Endothelial cell (in vitro differentiated cells): ENCODE measurements around the gene SCLT1. TPM values are rescaled to one million over a fixed set of nuclear protein-coding genes. Genes with fewer than 3 reads are reported as not detected.

Experiments
- DNase-seq: peaks from one replicate; pipeline ENCODE4 v3.0.0; 2021; ENCODE audit warnings: low spot score
- H3K27ac Mint-ChIP-seq: one replicate; pipeline ENCODE4 v1.8.0; 2021; ENCODE audit warnings: mixed read lengths, inconsistent platforms; ENCODE audit not compliant: unreplicated experiment
- H3K27me3 Mint-ChIP-seq: one replicate; pipeline ENCODE4 v1.8.0; 2021; ENCODE audit warnings: mild to moderate bottlenecking, moderate library complexity, mixed read lengths, inconsistent platforms; ENCODE audit not compliant: unreplicated experiment
- H3K36me3 Mint-ChIP-seq: one replicate; pipeline ENCODE4 v1.8.0; 2021; ENCODE audit warnings: mild to moderate bottlenecking, low read depth, mixed read lengths, inconsistent platforms; ENCODE audit not compliant: unreplicated experiment
- H3K4me1 Mint-ChIP-seq: one replicate; pipeline ENCODE4 v1.8.0; 2021; ENCODE audit warnings: mild to moderate bottlenecking, mixed read lengths, inconsistent platforms; ENCODE audit not compliant: unreplicated experiment
- H3K4me3 Mint-ChIP-seq: one replicate; pipeline ENCODE4 v1.8.0; 2021; ENCODE audit warnings: mild to moderate bottlenecking, mixed read lengths, inconsistent platforms; ENCODE audit not compliant: unreplicated experiment
- H3K9me3 Mint-ChIP-seq: one replicate; pipeline ENCODE4 v1.8.0; 2021; ENCODE audit warnings: mixed read lengths, inconsistent platforms; ENCODE audit not compliant: unreplicated experiment
- CTCF ChIP-seq: fragments of 200-600 bp; sonication (generic); IDR thresholded peaks from one replicate; pipeline ENCODE4 v1.5.0; 2021; ENCODE audit warnings: antibody characterized with exemption; ENCODE audit not compliant: unreplicated experiment
- total RNA-seq: library from RNA; stranded (reverse); fragmentation: NEBNext Ultra II Directional; extraction: Animal tissue kit (Norgen Biotek cat#: 25700); gene quantifications from one replicate; pipeline ENCODE4 v1.2.1, GENCODE V29; 2021; ENCODE audit not compliant: unreplicated experiment

SCLT1 gene
- total RNA-seq, 1 donor from 2014 or later, result 22.2 TPM

GRCh38 chr4:128848461-128848860, 244.9 kb downstream of the SCLT1 start:
- no peak for DNase-seq
- Mint-ChIP-seq H3K4me1 (peaks cover 18% of the 10 kb centered on the region), H3K4me3 (no peak overlapping the region), H3K36me3 (peaks cover 53% of the 10 kb centered on the region), H3K27me3 (peaks cover 5% of the 10 kb centered on the region), H3K27ac (no peak overlapping the region), H3K9me3 (no peaks in the 10 kb centered on the region)
- TF ChIP-seq CTCF, result no peak

GRCh38 chr4:128847082-128847724, 246.1 kb downstream of the SCLT1 start:
- Mint-ChIP-seq H3K27me3 (peaks cover 5% of the 10 kb centered on the region), H3K36me3 (peaks cover 60% of the 10 kb centered on the region), H3K27ac (no peak overlapping the region), H3K9me3 (no peaks in the 10 kb centered on the region), H3K4me3 (peak overlapping the region; percentile 27), H3K4me1 (peaks cover 17% of the 10 kb centered on the region)
- DNase-seq, result no peak
- TF ChIP-seq CTCF, result no peak

DNA sequence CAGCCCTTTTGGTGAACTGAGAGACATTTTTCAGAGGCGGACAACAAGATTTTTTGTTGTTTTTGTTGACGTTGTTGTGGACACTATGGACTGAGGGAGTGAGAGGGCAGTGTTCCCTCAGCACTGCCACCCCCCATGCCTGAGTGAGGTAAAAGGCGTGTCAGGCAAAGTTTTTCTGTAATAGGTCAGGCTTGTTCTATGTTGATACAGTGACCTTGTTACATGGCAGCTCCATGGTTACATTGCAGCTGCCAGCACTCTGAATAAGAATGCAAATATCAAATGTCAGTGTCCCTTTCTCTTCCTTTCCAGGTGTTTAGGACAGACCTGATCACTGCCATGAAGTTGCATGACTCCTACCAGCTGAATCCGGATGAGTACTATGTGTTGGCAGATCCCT, 247.3 kb downstream of the SCLT1 start:
- Mint-ChIP-seq H3K4me3 (no peak overlapping the region), H3K4me1 (peaks cover 24% of the 10 kb centered on the region)

GRCh38 chr4:128844931-128845330, 248.4 kb downstream of the SCLT1 start:
- no peak overlapping the region for H3K27ac Mint-ChIP-seq
- peaks cover 53% of the 10 kb centered on the region for H3K36me3 Mint-ChIP-seq
- TF ChIP-seq CTCF, result no peak
- DNase-seq, result no peak
- peaks cover 35% of the 10 kb centered on the region for H3K4me1 Mint-ChIP-seq
- H3K4me3 Mint-ChIP-seq, result no peak overlapping the region
- H3K9me3 Mint-ChIP-seq, result no peaks in the 10 kb centered on the region
- peaks cover 8% of the 10 kb centered on the region for H3K27me3 Mint-ChIP-seq

More for the DNA sequence above, 247.3 kb downstream of the SCLT1 start:
- Mint-ChIP-seq H3K27ac (no peak overlapping the region), H3K9me3 (no peaks in the 10 kb centered on the region), H3K27me3 (peaks cover 7% of the 10 kb centered on the region), H3K36me3 (peaks cover 59% of the 10 kb centered on the region)
- TF ChIP-seq CTCF, result no peak
- no peak for DNase-seq

DNA sequence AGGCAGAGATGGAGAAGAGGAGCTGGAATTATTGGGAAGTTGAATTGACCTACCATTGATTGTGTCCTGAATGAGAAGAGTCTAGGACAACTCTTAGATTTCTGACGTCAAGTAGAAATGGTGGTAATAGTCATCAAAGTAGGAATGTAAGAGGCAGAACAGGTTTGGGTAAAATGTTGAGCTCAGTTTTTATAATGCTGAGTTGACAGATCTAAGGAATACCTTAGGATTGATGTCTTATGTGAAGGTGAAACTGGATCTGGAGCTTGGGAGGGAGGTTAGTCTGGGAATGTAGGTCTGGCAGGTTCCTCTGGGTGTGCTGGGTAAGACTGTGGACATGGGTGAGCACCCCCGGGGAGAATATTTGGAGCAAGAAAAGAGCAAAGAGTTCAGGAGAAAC, 251.9 kb downstream of the SCLT1 start:
- Mint-ChIP-seq H3K36me3 (peaks cover 25% of the 10 kb centered on the region), H3K9me3 (no peaks in the 10 kb centered on the region), H3K4me3 (no peak overlapping the region), H3K27me3 (peaks cover 5% of the 10 kb centered on the region), H3K27ac (no peak overlapping the region), H3K4me1 (peaks cover 39% of the 10 kb centered on the region)
- no peak for TF ChIP-seq CTCF
- no peak for DNase-seq
